Right lobe of liver (tissue), 4 donors: ENCODE data around the gene RAP2B.
"Not testable (repeated sequence)": the region's sequence is repeated elsewhere in the genome, so short reads cannot be mapped to it uniquely, and the experiment has no call there.

Experiments used
- CTCF ChIP-seq, 4 donors: fragments of 200-600 bp in 3 of 4; fragments of 450-650 bp in 1 of 4; IDR thresholded peaks; one replicate each; pipeline versions ENCODE4 v1.5.1 to v1.8.0; 2016 to 2022; ENCODE audit warnings: antibody characterized with exemption in 4 of 4, mild to moderate bottlenecking in 2 of 4
- POLR2A ChIP-seq: fragments of 450-650 bp; IDR thresholded peaks from one replicate; pipeline ENCODE4 v1.6.1; 2017; ENCODE audit warnings: antibody characterized with exemption, mild to moderate bottlenecking
- donor health status: DM: no; HTN: no; CAD: no.
- donor health status: DM: no; HTN: no; CAD: no.
- donor health status: DM: no; HTN: yes; CAD: no.

DNA sequence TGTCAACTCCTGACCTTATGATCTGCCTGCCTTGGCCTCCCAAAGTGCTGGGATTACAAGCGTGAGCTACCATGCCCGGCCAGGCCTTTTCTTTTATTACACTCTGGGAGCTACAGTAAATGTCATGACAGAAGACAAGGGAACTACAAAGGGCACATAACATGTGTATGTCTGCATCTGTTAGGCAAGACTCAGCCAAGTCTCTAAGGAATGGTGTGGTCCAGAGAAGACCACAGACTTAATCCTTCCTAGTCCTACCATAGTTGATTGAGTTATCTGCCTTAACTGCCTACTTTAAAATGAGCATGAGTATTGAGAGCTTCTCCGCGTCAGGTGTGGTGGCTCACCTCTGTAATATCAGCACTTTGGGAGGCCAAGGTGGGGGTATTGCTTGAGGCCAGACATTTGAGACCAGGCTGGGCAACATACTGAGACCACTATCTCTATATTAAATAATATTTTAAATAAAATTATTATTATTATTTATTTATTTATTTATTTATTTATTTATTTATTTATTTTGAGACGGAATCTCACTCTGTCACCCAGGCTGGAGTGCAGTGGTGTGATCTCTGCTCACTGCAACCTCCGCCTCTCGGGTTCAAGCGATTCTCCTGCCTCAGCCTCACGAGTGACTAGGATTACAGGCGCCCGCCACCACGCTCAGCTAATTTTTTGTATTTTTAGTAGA lies 31.9 kb downstream of the RAP2B start:
- not testable (repeated sequence) for TF ChIP-seq CTCF (IDR thresholded peaks at IDR 0.05); POLR2A
